Activated gamma-delta T cell treated with Interleukin-2 at 50 U/mL for 16 hours (primary cell): ENCODE data around the gene NIBAN1.
A peak's percentile ranks its signal among the peaks of the same experiment; 100 is the strongest.
"Not testable (repeated sequence)": the region's sequence is repeated elsewhere in the genome, so short reads cannot be mapped to it uniquely, and the experiment has no call there.

ENCODE experiments used
- DNase-seq: peaks from one replicate; pipeline ENCODE4 v3.0.0-alpha.2; 2020

Gene NIBAN1, protein sequence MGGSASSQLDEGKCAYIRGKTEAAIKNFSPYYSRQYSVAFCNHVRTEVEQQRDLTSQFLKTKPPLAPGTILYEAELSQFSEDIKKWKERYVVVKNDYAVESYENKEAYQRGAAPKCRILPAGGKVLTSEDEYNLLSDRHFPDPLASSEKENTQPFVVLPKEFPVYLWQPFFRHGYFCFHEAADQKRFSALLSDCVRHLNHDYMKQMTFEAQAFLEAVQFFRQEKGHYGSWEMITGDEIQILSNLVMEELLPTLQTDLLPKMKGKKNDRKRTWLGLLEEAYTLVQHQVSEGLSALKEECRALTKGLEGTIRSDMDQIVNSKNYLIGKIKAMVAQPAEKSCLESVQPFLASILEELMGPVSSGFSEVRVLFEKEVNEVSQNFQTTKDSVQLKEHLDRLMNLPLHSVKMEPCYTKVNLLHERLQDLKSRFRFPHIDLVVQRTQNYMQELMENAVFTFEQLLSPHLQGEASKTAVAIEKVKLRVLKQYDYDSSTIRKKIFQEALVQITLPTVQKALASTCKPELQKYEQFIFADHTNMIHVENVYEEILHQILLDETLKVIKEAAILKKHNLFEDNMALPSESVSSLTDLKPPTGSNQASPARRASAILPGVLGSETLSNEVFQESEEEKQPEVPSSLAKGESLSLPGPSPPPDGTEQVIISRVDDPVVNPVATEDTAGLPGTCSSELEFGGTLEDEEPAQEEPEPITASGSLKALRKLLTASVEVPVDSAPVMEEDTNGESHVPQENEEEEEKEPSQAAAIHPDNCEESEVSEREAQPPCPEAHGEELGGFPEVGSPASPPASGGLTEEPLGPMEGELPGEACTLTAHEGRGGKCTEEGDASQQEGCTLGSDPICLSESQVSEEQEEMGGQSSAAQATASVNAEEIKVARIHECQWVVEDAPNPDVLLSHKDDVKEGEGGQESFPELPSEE

DNA sequence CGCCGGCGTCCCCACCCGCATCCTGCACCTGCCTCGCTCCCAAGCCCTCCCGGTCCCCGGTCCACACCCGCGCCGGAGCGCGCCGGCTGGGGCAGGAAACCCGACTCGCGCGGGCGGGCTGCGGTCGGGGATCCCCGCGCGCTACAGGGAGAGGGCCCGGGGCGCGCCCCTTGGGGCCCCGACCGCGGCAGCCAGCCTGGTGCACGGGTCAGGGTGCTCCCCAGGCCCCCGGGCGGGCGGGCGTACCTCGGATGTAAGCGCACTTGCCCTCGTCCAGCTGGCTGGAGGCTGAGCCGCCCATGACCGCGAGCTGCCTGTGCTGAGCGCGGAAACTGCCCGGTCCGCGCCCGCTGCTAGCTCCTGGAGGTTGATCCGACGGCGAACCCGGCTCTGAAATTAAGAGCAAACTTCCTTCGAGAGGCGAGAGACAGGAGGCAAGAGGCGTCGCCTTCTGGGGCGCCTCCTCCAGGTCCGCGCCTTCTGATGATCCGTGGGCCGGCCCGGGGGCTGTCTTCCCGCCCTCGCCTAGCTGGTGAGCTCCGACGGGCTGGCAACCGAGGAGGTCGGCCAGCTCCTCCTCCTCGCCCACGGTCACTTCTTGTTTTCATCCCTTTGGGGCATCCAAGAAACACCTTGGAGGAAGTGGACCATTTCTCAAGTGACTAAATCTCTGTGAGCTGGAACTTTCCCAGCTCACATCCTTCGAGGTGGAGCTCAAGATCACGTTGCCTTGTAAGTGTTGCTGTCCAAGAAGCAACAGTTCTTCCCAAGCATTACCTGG is at the start of gene NIBAN1:
NIBAN1 (minus strand) TSS at position 453 of the 781 bp plus-strand sequence; CDS start at position 301, 152 bp downstream.
- DNase-seq: peak; percentile 57

DNA sequence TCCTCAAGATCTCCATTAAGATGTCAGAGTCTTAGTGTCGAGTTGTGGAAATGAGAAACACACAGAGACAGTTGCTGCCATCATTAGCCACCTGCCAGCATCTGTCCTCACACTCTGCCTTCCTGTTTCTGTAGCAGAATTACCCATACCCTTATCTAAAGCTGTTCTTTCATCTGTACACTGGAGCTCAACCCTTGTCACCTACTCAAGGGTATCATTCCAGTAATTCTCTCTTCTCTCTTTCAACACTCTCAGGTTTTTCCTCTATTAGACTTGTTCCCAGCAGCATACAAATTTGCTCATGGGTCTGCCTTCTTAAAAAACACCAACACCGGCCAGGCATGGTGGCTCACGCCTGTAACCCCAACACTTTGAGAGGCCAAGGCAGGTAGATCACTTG is 43.7 kb upstream of the NIBAN1 start:
- no peak for DNase-seq

DNA sequence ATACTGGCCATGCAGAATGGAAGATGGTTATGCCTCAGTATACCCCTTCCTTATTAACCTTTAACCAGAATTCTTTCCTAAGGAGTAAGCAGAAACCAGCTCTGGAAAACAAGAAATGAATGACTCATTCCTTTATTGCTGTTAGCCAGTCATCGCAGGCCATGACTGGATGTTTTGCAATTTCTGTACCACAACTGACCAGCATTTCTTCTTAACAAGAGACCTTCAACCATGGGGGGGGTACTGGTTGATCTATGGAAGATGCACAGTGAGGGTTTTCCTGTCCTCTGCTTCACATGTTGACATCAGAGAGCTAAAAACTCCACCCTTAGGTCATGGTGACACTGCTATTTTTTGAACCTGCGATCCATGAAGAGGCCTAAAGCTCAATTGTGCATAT is 43.0 kb upstream of the NIBAN1 start:
- no peak for DNase-seq

DNA sequence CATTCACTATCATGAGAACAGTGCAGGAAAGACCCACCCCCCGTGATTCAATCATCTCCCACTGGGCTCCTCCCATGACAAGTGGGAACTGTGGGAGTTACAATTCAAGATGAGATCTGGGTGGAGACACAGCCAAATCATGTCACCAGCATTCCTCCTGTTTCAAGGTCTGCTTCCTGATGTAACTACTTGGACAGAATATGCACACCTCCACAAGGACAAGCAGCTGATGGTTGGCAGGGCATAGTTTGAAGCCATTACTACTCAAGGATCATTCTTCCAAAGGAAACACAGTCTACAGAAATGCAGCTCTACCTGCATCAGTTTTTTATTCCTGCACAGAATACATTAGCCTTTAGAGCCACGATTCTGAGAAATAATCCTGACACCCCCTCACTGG is 42.6 kb upstream of the NIBAN1 start:
- DNase-seq: no peak

DNA sequence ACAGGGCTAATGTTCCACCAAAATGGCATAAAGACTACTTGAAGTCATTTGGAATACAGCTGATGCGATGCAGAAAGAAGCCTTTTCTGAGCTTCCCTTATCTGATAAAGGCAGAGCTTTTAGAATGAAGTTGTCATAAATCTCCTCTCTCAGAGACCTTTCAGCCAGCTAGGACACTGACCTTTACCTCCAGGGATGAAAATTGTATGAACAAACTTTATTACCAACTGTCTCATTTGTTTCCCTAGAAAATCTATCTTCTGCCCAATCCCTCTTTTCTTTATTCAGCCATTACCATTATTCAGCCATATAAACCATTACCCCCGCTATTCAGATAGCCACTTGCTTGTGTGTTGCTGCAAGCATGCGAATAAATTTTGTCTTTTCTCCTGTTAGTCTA is 41.3 kb upstream of the NIBAN1 start:
- DNase-seq: no peak

DNA sequence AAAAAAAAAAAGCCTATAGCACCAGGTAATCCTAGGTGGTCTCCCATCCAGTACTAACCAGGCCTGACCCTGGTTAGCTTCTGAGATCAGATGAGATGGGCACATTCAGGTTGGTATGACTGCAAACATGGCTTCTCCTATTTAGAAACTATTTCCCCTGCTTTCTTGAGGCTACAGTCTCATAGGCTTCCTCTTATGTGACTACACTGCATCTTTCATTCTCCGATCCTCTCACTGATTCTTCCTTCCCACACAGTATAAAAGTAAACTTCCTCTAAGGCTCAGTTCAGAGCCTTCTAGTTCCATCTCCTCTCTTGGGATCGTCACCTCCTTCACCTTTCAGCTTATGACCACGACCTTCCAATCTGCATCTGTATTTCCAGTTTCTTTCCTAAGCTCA is 40.6 kb upstream of the NIBAN1 start:
- DNase-seq: no peak

DNA sequence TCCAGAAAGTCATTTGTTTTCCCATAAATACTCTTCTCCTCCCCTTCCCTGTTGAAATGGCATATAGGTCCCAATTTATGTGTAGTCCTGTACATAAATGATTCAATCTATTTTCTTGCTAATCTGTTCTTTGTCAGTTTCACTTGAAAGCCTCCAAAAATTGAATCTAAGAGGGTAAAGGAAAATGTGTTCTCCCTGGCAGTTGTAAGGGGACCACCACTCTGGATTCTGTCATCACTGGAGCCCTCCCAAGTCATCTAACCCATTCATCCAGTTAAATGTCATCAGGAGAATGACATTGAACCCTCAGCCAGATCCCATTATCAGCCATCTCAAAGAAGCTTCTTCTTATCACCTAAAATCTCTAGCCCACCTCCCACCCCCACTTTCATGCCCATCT is 36.1 kb upstream of the NIBAN1 start:
- DNase-seq: no peak

DNA sequence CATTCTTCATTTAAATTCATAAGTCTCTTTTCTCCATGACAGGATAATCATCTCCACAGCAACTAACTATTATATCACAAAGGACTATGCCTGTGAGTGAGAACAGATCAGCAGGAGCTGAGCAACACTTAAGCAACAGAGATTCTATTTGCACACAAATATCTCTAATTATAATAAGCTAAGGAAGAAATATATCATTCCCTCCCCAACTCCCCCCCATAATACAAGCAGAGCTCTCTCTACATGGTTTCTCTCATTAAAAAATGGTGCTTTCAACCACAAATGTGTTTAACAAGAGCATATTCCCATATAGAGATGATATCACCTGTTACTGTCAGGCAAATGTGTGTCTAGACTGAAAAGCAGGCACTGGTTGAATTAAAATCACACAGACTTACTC is 34.5 kb upstream of the NIBAN1 start:
- no peak for DNase-seq

DNA sequence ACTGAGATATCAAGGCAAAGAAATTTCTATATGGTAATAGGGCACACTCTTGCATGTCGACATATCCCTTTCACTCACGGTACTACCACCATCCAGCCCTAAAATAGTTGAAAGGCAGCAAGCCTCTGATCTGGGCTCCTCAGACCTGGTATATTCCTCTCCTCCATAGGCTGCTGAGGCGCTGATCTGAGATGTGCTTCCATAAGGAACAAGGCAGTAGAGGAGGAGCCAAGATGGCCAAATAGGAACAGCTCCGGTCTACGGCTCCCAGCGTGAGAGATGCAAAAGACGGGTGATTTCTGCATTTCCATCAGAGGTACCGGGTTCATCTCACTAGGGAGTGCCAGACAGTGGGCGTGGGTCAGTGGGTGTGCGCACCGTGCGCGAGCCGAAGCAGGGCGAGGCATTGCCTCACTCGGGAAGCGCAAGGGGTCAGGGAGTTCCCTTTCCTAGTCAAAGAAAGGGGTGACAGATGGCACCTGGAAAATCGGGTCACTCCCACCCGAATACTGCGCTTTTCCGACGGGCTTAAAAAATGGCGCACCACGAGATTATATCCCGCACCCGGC is 27.1 kb upstream of the NIBAN1 start:
- DNase-seq: not testable (repeated sequence)

DNA sequence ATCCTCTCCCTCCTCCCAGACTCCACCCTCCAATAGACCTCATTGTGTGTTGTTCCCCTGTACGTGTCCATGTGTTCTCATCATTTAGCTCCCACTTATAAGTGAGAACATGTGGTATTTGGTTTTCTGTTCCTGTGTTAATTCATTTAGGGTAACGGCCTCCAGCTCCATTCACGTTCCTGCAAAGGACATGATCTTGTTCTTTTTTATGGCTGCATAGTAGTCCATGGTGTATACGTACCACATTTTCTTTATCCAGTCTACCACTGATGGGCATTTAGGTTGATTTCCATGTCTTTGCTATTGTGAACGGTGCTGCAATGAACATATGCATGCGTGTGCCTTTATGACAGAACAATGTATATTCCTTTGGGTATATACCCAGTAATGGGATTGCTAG is 25.7 kb upstream of the NIBAN1 start:
- DNase-seq: not testable (repeated sequence)

DNA sequence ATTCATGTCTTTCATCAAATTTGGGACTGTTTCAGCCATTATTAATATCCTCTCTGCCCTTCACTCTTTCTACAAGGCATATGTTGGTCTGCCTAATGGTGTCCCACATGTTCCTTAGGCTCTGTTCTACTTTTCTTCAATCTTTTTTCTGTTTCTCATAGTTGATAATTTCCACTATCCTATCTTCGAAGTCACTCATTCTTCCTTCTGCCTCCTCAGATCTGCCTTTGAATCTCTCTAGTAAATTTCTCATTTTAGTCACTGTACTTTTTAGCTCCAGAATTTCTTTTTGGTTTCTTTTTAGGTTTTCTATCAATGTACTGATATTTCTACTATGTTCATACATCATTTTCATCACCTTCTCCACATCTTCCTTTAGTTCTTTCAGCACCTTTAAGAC is 20.0 kb upstream of the NIBAN1 start:
- DNase-seq: no peak

DNA sequence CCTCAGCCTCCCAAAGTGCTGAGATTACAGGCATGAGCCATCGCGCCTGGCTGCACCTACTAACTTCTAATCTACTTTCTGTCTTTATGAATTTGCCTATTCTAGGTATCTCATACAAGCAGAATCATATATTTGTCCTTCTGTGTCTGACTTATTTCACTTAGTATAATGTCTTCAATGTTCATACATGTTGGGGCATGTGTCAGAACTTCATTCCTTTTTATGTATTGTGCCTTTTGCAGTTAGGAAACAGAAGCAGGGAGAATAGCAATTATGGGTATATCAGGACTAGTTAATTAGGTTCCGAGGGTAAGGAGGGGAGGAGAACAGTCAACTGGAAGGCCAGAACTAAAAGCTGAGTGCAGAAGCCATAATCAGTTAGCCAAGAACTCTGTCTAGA is 18.0 kb upstream of the NIBAN1 start:
- no peak for DNase-seq

DNA sequence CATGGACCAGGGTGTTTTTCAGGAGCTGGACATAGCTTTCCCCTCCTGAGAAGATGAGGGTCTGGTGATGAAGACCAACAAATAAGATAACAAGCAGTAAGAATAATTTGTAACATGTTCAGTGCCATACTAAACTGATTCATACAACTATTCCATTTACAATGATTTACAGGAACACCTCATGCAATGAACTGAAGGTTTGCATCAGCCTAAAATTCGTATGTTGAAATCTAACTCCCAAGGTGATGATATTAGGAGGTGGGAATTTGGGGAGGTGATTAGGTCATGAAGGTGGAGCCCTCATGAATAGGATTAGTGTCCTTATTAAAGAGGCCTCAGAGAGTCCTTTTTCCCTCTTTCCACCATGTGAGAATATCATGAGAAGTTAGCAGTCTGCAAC is 15.9 kb upstream of the NIBAN1 start:
- no peak for DNase-seq

DNA sequence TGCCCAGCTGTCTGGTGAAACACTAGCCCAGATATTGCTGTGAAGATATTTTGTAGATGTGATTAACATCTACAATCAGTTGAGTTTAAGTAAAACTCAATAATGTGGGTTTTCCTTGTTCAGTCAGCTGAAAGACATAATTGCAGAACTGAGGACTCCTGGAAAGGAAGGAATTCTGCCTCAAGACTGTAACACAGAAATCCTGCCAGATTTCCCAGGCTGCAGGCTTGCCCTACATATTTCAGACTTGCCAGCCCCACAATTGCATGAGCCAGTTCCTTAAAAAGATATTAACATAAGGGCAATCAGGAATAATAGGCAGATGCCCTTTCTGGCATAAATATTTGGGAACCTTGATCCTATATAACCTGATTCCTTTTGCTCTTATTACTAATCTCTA is 14.2 kb upstream of the NIBAN1 start:
- no peak for DNase-seq

DNA sequence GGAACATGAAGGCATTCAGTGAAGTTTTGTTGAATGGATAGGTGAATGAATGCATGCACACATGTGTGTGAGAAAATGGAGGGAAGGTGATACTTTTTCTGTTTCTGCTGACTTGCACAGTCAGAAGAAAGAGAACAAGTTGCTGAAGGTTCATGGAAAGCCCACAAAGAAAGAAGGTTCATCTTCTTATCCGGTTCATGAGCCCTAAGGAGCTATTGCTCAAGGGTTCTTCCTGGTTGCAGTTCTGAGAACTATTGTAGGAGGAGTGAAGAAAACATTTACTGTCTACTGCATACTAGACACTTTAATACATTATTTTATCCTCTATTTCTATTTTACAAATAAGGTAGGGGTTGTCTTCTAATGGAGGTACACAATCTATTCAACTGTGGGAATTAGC is 13.4 kb upstream of the NIBAN1 start:
- no peak for DNase-seq

DNA sequence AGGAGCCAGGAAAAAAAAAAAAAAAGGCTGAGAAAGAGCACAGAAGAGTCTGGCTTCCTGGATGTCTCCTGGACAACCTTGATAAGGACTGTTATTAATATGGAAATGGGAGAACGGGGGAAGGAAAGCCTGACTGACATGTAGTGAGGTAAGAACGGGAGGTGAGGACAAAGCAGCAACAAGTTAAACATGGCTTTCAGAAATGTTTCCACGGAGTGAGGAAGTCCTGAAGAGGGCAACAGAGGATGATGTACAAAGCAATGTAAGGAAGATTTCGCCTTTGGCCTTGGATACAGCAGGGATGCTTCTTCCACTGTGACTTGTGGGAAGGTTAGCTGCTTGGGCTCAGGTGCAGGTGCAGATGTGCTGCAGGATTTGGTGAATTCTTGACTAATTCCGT is 11.9 kb upstream of the NIBAN1 start:
- DNase-seq: no peak

DNA sequence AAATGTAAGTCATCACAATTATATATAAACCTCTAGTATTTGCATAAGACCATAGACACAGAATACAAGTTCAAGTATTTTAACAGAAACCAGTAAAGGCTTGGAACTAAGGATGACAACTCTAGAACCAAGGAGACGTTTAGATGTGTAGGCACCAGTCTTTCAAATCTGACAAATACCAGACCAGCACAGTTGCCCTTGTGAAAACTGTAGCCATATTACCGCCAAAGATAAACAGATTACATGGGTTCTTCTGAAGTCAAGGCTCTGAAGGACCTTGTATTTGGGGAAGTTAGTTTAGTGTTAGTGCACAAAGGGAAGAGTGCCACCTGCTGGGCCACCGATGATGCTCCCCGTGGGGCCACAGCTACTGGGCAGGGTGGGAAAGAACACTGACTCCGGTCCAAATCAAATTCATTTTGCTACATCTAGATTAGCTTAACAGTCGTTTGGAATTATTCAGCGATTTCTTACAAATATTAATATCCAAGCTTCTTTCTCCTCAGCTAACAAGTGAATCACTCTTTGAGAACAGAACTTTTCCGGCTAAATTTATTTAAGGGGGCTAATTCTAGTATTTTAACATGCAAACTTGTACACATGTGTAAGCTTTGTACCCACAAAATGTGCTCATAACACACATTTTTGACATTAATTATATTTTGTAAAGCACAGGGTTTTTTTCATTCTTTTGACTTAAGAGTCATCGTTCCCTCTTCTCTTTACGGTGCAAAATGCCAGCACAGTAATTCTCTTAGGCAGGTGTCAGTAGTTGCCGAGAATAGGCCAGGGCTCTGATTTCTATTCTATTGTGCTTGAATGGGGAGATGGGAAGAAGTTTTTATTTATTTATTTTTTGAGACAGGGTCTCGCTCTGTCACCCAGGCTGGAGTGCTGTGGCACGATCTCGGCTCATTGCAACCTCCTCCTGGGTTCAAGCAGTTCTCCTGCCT is 8.0 kb upstream of the NIBAN1 start:
- peak; percentile 81 for DNase-seq

DNA sequence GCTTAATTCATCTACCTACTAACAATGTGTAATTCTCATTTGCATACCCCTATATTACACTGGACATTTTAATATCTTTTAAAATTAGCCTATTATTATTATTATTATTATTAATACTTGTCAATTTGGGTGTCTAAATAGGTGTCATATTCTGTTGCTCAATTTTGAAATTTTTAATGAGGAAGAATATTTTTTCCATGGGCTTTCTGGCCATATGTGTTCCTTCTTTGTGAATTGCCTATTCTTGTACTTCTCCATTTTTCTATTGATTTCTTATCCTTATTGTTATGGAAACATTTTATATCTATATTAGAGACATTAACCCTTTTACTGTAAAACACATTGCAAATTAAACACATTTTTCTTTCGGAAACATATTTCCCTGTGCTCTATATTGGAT is 6.4 kb upstream of the NIBAN1 start:
- DNase-seq: no peak

DNA sequence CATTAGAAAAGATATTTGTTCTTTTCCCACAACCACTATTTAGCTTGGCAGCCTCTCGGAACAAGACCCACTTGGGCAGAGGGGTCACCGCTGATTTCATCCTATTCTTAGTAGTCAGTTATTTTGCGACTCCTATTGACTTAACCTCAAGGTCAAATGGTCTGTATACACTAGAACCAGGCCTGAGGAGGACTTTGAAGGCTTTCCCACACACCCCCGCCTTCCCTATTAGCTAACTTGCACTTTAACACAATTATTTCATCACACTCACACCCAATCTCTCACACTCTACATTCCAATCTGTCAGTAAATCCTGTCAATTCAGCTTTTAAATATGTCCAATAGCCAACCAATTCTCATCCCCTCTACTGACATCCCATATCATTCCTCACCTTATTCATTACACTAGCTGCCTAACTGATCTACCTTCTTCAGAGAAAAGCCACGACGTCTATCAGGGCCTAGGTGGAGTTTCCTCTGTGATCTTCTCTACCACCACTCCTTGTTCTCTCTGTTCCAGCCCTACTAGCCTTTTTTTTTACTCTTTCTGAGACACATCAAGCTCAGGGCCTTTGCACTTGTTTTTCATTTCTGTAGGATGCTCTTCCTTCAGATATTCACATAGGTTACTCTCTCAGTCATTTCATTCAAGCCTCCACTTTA is 1.0 kb upstream of the NIBAN1 start:
- no peak for DNase-seq

DNA sequence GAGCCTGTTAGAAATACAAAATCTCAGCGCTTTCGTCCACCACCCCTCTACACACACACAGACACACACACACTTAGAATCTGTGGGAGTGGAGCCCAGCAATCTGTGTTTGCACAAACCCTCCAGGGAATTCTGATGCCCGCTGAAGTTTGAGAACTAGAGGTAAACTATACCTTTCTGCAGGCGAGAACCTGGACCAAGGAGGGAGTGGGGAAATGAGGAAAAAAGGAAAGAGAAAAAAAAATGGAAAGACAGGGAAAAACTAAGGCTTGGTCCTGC is 468 bp upstream of the NIBAN1 start:
- no peak for DNase-seq

DNA sequence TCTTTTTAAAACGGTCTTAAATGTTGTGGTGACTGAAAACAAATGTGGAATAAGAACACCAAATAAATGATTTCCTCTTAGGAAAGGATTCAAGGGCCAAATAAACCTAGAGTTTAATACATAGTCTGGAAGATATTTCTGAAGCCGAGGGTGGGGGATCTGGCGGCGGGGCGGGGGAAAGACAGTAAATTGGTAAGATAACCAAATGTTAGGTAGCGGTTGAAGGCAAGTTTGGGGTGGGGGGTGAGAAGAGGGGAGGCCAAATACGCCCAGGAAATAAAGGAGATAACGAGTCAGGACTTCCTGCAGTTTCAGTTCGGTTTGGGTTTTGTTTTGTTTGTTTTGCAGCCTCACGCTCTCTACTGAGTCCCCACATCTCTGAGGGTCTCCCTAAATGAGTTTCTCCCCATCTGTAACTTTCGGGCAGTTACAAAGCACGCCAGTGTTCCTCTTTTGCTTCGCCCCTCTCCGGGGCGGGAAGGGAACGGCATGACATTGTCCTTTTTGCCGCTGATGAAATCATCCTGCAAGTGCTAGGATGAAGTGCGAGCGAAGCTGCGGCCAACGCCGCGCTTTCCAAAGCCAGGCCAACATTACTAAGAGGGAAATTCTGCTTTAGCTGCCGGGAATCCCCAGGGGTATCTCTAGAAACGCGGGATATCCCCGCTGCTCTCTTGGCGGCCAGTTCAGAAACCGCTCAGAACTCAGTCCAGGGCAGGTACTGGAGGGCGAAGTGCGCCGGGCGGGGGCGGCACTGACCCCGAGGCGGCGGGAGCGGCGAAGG is 844 bp downstream of the NIBAN1 start:
- DNase-seq: peak; percentile 35
